Ishikawa (cell line): ENCODE measurements around the gene CPD.

Experiments
- CEBPB ChIP-seq: IDR thresholded peaks from 2 replicates; pipeline ENCODE4 v1.6.1; 2012
- CREB1 ChIP-seq: IDR thresholded peaks from 2 replicates; pipeline ENCODE4 v1.6.1; 2012; ENCODE audit warnings: low read depth
- EGR1 ChIP-seq: IDR thresholded peaks from 2 replicates; pipeline ENCODE4 v1.6.1; 2012
- EP300 ChIP-seq: IDR thresholded peaks from 2 replicates; pipeline ENCODE4 v1.6.1; 2012; ENCODE audit warnings: borderline replicate concordance
- FOXM1 ChIP-seq: IDR thresholded peaks from 2 replicates; pipeline ENCODE4 v1.6.1; 2012; ENCODE audit warnings: low read depth, borderline replicate concordance
- NFIC ChIP-seq: IDR thresholded peaks from 2 replicates; pipeline ENCODE4 v1.6.1; 2012
- RAD21 ChIP-seq: IDR thresholded peaks from 2 replicates; pipeline ENCODE4 v1.6.1; 2012; ENCODE audit warnings: low read depth
- REST ChIP-seq: IDR thresholded peaks from 2 replicates; pipeline ENCODE4 v1.6.1; 2012; ENCODE audit warnings: low read depth, mild to moderate bottlenecking
- TAF1 ChIP-seq: IDR thresholded peaks from 2 replicates; pipeline ENCODE4 v1.6.1; 2012; ENCODE audit warnings: low read depth, mild to moderate bottlenecking
- TCF12 ChIP-seq: IDR thresholded peaks from 2 replicates; pipeline ENCODE4 v1.6.1; 2012; ENCODE audit warnings: low read depth
- TEAD4 ChIP-seq: IDR thresholded peaks from 2 replicates; pipeline ENCODE4 v1.6.1; 2012
- USF1 ChIP-seq: IDR thresholded peaks from 2 replicates; pipeline ENCODE4 v1.6.1; 2012
- YY1 ChIP-seq: IDR thresholded peaks from 2 replicates; pipeline ENCODE4 v1.6.1; 2012; ENCODE audit warnings: low read depth
- ZBTB7A ChIP-seq: IDR thresholded peaks from 2 replicates; pipeline ENCODE4 v1.6.1; 2012; ENCODE audit warnings: low read depth
- TF ChIP-seq, protein P1 (sequence below): IDR thresholded peaks from 2 replicates; pipeline ENCODE4 v1.6.1; 2012

CPD gene

DNA sequence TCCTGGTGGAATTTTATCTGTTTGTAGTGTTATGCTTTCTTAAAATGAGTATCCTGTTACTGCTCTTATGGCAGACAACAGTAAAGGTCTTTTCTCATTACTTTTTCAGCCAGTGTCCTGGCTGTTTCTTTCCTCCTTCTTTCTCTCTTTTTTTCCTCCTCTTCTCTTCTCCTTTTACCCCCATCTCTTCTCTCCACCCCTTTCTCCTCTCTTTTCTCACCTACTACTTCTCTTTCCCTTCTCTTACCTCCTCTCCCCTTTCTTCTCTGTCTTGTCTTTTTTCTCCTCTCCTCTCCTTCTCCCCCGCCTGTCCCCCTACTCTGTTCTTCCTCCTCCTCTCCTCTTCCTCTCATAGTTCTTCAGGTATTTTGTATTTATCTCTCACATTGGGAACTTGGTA lies 48.9 kb downstream of the CPD start:
- TF ChIP-seq CEBPB (no peak), TAF1 (no peak), FOXM1 (no peak)
- TF ChIP-seq, protein P1, sequence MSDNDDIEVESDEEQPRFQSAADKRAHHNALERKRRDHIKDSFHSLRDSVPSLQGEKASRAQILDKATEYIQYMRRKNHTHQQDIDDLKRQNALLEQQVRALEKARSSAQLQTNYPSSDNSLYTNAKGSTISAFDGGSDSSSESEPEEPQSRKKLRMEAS, result no peak

DNA sequence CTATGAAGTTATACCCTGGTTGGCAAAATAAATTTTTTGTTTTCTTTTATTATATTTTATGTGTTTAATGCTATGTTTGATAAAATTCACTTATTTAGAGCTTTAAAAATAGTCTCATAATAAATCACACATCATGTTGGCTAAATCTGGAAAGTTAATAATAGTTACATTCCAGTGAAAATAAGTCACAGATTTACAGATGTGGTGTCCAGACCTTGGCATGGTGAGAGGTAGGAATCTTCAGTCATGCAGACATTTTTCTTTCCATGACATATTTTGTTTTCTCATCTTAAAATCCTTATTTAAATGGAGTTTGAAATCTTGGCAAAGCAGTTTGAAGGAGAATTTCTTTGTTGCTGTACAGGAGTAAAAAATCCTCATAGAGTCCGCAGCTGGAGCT lies 50.4 kb downstream of the CPD start:
- TF ChIP-seq TCF12 (no peak), EP300 (no peak), CEBPB (no peak), ZBTB7A (no peak), FOXM1 (no peak), RAD21 (no peak), CREB1 (no peak), NFIC (no peak), TEAD4 (no peak), EGR1 (no peak), YY1 (no peak), USF1 (no peak), TAF1 (no peak), REST (no peak)
- TF ChIP-seq, protein P1, result no peak

DNA sequence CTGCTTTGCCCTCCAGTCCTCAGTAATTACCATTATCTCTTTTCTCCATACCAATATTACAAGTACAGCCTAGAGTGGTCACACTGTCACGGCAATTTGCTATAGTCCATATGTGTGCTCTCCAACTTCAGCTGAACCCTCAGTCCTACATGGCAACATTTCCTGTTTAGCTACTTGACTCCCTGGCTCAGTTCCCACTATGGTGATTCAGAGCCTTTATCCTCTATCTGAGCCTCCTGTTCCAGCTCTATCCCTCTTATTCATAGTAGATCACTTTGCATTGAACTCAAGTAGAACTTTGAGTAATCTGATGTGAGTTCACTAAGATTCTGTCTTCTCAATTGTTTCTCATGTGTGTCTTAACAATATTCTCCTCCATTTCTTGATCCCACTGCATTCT lies 54.8 kb downstream of the CPD start:
- TF ChIP-seq REST, result no peak
- peak; percentile 39; the same call in 1 of the 2 replicates for TF ChIP-seq NFIC

- TF ChIP-seq EGR1 (no peak), YY1 (no peak), NFIC (no peak), CREB1 (no peak), RAD21 (no peak), TCF12 (no peak), USF1 (no peak), REST (no peak), TEAD4 (no peak), EP300 (no peak), TAF1 (no peak), CEBPB (no peak), ZBTB7A (no peak), FOXM1 (no peak)
- TF ChIP-seq, protein P1, result no peak
Observed at GRCh38 chr17:30436729-30437128, 58.0 kb downstream of the CPD start.

DNA sequence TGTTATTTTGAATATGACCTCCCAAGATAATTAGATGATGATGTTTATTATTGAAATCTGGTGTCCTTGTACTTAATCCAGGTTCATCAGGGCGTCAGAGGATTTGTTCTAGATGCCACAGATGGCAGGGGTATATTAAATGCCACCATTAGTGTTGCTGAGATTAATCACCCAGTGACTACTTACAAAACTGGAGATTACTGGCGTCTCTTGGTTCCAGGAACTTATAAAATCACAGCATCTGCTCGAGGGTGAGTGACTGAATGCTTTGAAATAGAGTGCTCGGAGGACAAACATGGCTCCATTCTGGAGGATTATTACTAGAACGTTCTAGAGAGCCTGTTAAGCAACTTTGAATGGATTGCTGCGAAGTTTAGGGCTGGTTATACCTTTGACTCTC lies 65.0 kb downstream of the CPD start:
- TF ChIP-seq USF1 (no peak), TEAD4 (no peak), ZBTB7A (no peak), CREB1 (no peak), YY1 (no peak), NFIC (no peak), REST (no peak), TAF1 (no peak), CEBPB (no peak), TCF12 (no peak), EP300 (no peak), RAD21 (no peak), FOXM1 (no peak)
- TF ChIP-seq, protein P1, result no peak
